Fibroblast of skin of left quadriceps (primary cell): ENCODE results near the gene IRF6.
A peak's percentile ranks its signal among the peaks of the same experiment; 100 is the strongest.
"Not testable (repeated sequence)": the region's sequence is repeated elsewhere in the genome, so short reads cannot be mapped to it uniquely, and the experiment has no call there.

Experiments
- DNase-seq, 2 experiments: peaks; one replicate each; pipeline ENCODE4 v3.0.0-alpha.2; 2013; ENCODE audit warnings: low read depth in 2 of 2

Gene IRF6

GRCh38 chr1:209823143-209824041 lies 17.4 kb upstream of the IRF6 start:
- DNase-seq, result peak; percentile 46 to 54

GRCh38 chr1:209822706-209823105 lies 16.8 kb upstream of the IRF6 start:
- DNase-seq, result no peak

- no peak for DNase-seq
Observed at GRCh38 chr1:209820986-209821385, 15.0 kb upstream of the IRF6 start.

- no peak for DNase-seq
Observed at GRCh38 chr1:209819058-209819457, 13.1 kb upstream of the IRF6 start.

- no peak for DNase-seq
Observed at GRCh38 chr1:209817691-209818090, 11.7 kb upstream of the IRF6 start.

- no peak for DNase-seq
Observed at GRCh38 chr1:209816923-209817322, 11.0 kb upstream of the IRF6 start.

GRCh38 chr1:209815931-209816341 lies 10.0 kb upstream of the IRF6 start:
- DNase-seq, result no peak

- DNase-seq, result no peak
Observed at GRCh38 chr1:209815490-209815889, 9.5 kb upstream of the IRF6 start.

- no peak for DNase-seq
Observed at GRCh38 chr1:209813902-209814301, 8.0 kb upstream of the IRF6 start.

- DNase-seq, result no peak
Observed at GRCh38 chr1:209810783-209811182, 4.8 kb upstream of the IRF6 start.

GRCh38 chr1:209809611-209810010 lies 3.7 kb upstream of the IRF6 start:
- DNase-seq, result no peak

- DNase-seq, result peak; percentile 57 to 68
Observed at GRCh38 chr1:209808059-209808581, 2.2 kb upstream of the IRF6 start.

GRCh38 chr1:209807509-209807908 lies 1.6 kb upstream of the IRF6 start:
- no peak for DNase-seq

GRCh38 chr1:209805341-209805781 lies 581 bp downstream of the IRF6 start:
- DNase-seq, result no peak

- no peak for DNase-seq
Observed at GRCh38 chr1:209803568-209803967, 2.4 kb downstream of the IRF6 start.

- DNase-seq, result no peak
Observed at GRCh38 chr1:209802780-209803152, 3.2 kb downstream of the IRF6 start.

GRCh38 chr1:209802117-209802779 lies 3.7 kb downstream of the IRF6 start:
- no peak for DNase-seq

- no peak for DNase-seq
Observed at GRCh38 chr1:209800984-209801834, 4.7 kb downstream of the IRF6 start.

GRCh38 chr1:209797978-209798639 lies 7.8 kb downstream of the IRF6 start:
- DNase-seq, result no peak

- DNase-seq, result not testable (repeated sequence)
Observed at GRCh38 chr1:209793711-209794110, 12.2 kb downstream of the IRF6 start.

GRCh38 chr1:209791920-209792319 lies 14.0 kb downstream of the IRF6 start:
- no peak for DNase-seq
